Vagina (tissue), 2 donors: ENCODE measurements around the gene ITGB4.

Experiments
- CTCF ChIP-seq, 3 experiments: fragments of 450-650 bp in 2 of 3; fragments of 200-600 bp in 1 of 3; sonication (generic) in 1 of 3; IDR thresholded peaks; one replicate each; pipeline ENCODE4 v1.5.1; 2017 to 2019; ENCODE audit warnings: antibody characterized with exemption in 3 of 3, mild to moderate bottlenecking in 2 of 3, moderate library complexity in 2 of 3
- POLR2A ChIP-seq, 2 donors: fragments of 450-650 bp; IDR thresholded peaks; one replicate each; pipeline ENCODE4 v1.6.1; 2017; ENCODE audit warnings: antibody characterized with exemption in 2 of 2, mild to moderate bottlenecking in 2 of 2, moderate library complexity in 2 of 2
- POLR2AphosphoS5 ChIP-seq, 2 donors: sonication (generic); formaldehyde crosslinking; IDR thresholded peaks; one replicate each; pipeline ENCODE4 v1.9.0; 2017; ENCODE audit warnings: antibody characterized with exemption in 2 of 2, mild to moderate bottlenecking in 2 of 2, low read depth in 1 of 2; ENCODE audit not compliant: insufficient read depth in 1 of 2

- TF ChIP-seq CTCF (IDR thresholded peaks at IDR 0.05) (no peak), POLR2A (IDR thresholded peaks at IDR 0.05) (no peak), POLR2AphosphoS5 (IDR thresholded peaks at IDR 0.05; ENCODE audit: insufficient read depth in 1 of 2, low read depth in 1 of 2) (no peak)
Measured at GRCh38 chr17:75773808-75774470, 52.7 kb downstream of the ITGB4 start.
